CD14-positive monocyte (primary cell): ENCODE results near the gene GPR183. TPM values are rescaled to one million over a fixed set of nuclear protein-coding genes. Genes with fewer than 3 reads are reported as not detected.

Experiments used
- DNase-seq, 3 donors: peaks; one replicate each; pipeline ENCODE4 v3.0.0-alpha.2; 2011 to 2022
- H2AFZ ChIP-seq: 2 replicates; pipeline ENCODE4 v1.6.0; 2012; ENCODE audit warnings: mild to moderate bottlenecking, low read depth, low read length, inconsistent platforms; ENCODE audit not compliant: insufficient read depth, poor library complexity, severe bottlenecking
- H3K27ac ChIP-seq, 2 donors: 1 replicate in 1 of 2; 2 replicates in 1 of 2; pipeline ENCODE4 v1.5.1; 2012 to 2013; ENCODE audit warnings: low read length in 2 of 2, control low read depth in 1 of 2, inconsistent platforms in 1 of 2, low read depth in 1 of 2, mild to moderate bottlenecking in 1 of 2
- H3K27me3 ChIP-seq, 2 donors: one replicate each; pipeline versions ENCODE4 v1.6.0 to v1.6.1; 2011 to 2013; ENCODE audit warnings: low read length in 2 of 2; ENCODE audit not compliant: control insufficient read depth in 2 of 2, insufficient read depth in 2 of 2
- H3K36me3 ChIP-seq, 2 donors: replicated peaks in 1 of 2; 1 replicate in 1 of 2; 2 replicates in 1 of 2; pipeline versions ENCODE4 v1.5.1 to v1.6.1; 2012 to 2013; ENCODE audit warnings: low read length in 2 of 2, control low read depth in 1 of 2, inconsistent platforms in 1 of 2, mild to moderate bottlenecking in 1 of 2; ENCODE audit not compliant: insufficient read depth in 2 of 2, control insufficient read depth in 1 of 2
- H3K4me1 ChIP-seq, 2 donors: 1 replicate in 1 of 2; 2 replicates in 1 of 2; pipeline versions ENCODE4 v1.5.1 to v1.6.1; 2012 to 2013; ENCODE audit warnings: low read length in 2 of 2, control low read depth in 1 of 2, inconsistent platforms in 1 of 2, mild to moderate bottlenecking in 1 of 2, moderate library complexity in 1 of 2; ENCODE audit not compliant: insufficient read depth in 2 of 2, control insufficient read depth in 1 of 2
- H3K4me2 ChIP-seq: replicated peaks from 2 replicates; pipeline ENCODE3; 2012; ENCODE audit warnings: low read length, moderate library complexity, mild to moderate bottlenecking; ENCODE audit not compliant: poor library complexity, severe bottlenecking; ENCODE audit errors: extremely low read depth
- H3K4me3 ChIP-seq, 3 experiments: fragments of 200-600 bp in 1 of 3; sonication (generic) in 1 of 3; replicated peaks in 1 of 3; 1 replicate in 2 of 3; 2 replicates in 1 of 3; pipeline ENCODE4 v1.5.1; 2011 to 2013; ENCODE audit warnings: low read length in 3 of 3, mild to moderate bottlenecking in 3 of 3, control low read depth in 2 of 3, low read depth in 2 of 3, inconsistent platforms in 1 of 3, moderate library complexity in 1 of 3
- H3K79me2 ChIP-seq: 2 replicates; pipeline ENCODE4 v1.6.0; 2012; ENCODE audit warnings: mild to moderate bottlenecking, control low read depth, inconsistent platforms, low read length, moderate library complexity; ENCODE audit not compliant: insufficient read depth
- H3K9ac ChIP-seq: 2 replicates; pipeline ENCODE4 v1.6.0; 2017; ENCODE audit warnings: low read length, mild to moderate bottlenecking; ENCODE audit not compliant: insufficient read depth, poor library complexity, severe bottlenecking
- H3K9me3 ChIP-seq, 2 donors: replicated peaks in 1 of 2; 1 replicate in 1 of 2; 2 replicates in 1 of 2; pipeline versions ENCODE4 v1.5.1 to v1.6.1; 2012 to 2013; ENCODE audit warnings: low read length in 2 of 2, control low read depth in 1 of 2; ENCODE audit not compliant: control insufficient read depth in 1 of 2, insufficient read depth in 1 of 2
- H4K20me1 ChIP-seq: 2 replicates; pipeline ENCODE4 v1.6.0; 2012; ENCODE audit warnings: mild to moderate bottlenecking, low read length, control low read depth, moderate library complexity; ENCODE audit not compliant: insufficient read depth
- H3K27ac Mint-ChIP-seq, 7 donors: one replicate each; pipeline ENCODE4 v1.8.0; 2020; ENCODE audit warnings: mild to moderate bottlenecking in 7 of 7, mixed read lengths in 7 of 7, moderate library complexity in 6 of 7, inconsistent platforms in 2 of 7
- H3K27me3 Mint-ChIP-seq, 3 donors: one replicate each; pipeline ENCODE4 v1.8.0; 2021 to 2022; ENCODE audit warnings: low read depth in 3 of 3, mild to moderate bottlenecking in 3 of 3, mixed read lengths in 3 of 3, moderate library complexity in 3 of 3, inconsistent platforms in 1 of 3
- H3K36me3 Mint-ChIP-seq, 2 donors: one replicate each; pipeline ENCODE4 v1.8.0; 2020; ENCODE audit warnings: mixed read lengths in 2 of 2, inconsistent platforms in 1 of 2, mild to moderate bottlenecking in 1 of 2
- H3K4me1 Mint-ChIP-seq: one replicate; pipeline ENCODE4 v1.8.0; 2020; ENCODE audit warnings: mild to moderate bottlenecking, mixed read lengths
- H3K4me3 Mint-ChIP-seq, 2 donors: one replicate each; pipeline ENCODE4 v1.8.0; 2020; ENCODE audit warnings: mild to moderate bottlenecking in 2 of 2, mixed read lengths in 2 of 2, moderate library complexity in 1 of 2
- H3K9me3 Mint-ChIP-seq, 7 donors: one replicate each; pipeline ENCODE4 v1.8.0; 2020 to 2022; ENCODE audit warnings: mixed read lengths in 7 of 7, mild to moderate bottlenecking in 6 of 7, moderate library complexity in 6 of 7, inconsistent platforms in 2 of 7
- CTCF ChIP-seq: fragments of 200-600 bp; IDR thresholded peaks from one replicate; pipeline ENCODE4 v1.8.0; 2022; ENCODE audit warnings: antibody characterized with exemption, mild to moderate bottlenecking
- WGBS: methylation state at CpG from one replicate; pipeline ENCODE4 v1.1.5; 2013; ENCODE audit warnings: missing lambda C conversion rate; ENCODE audit not compliant: insufficient coverage; 5-methylcytosine and 5-hydroxymethylcytosine counted together
- intact Hi-C, 2 donors: fragments of 100-400 bp; cut with micrococcal nuclease; formaldehyde crosslinking; loops; one replicate each; pipeline versions ENCODE4 v1.15.0 to v1.15.1; 2023
- polyA plus RNA-seq, 3 donors: library from polyadenylated mRNA; depleted of rRNA in 1 of 3; unstranded in 2 of 3; stranded (reverse) in 1 of 3; fragments of 300-500 nt in 2 of 3; fragments of >200 nt in 1 of 3; fragmentation: Illumina TruSeq in 2 of 3; gene quantifications; 1 replicate in 2 of 3; 2 replicates in 1 of 3; pipeline ENCODE4 v1.2.3, GENCODE V29; 2012 to 2021

Gene GPR183
- polyA plus RNA-seq, 3 donors: 190 to 459 (median 288) TPM

GRCh38 chr13:99344610-99345208 lies 37.5 kb upstream of the GPR183 start:
- H3K79me2 ChIP-seq: no peaks in the 10 kb centered on the region
- WGBS: 93% methylated on average over 6 of the region's 6 CpGs
- H3K27ac Mint-ChIP-seq: peak overlapping the region in 3 of 7 donors; percentile 3 to 39 (median 17)
- H3K27ac ChIP-seq: peak overlapping the region in 1 of 2 donors; percentile 34
- no peak overlapping the region for H3K4me3 ChIP-seq
- TF ChIP-seq CTCF: no peak
- H3K4me2 ChIP-seq: no peak overlapping the region
- no peaks in the 10 kb centered on the region for H3K9me3 ChIP-seq
- H3K9ac ChIP-seq: no peak overlapping the region
- peaks cover 72 to 94% of the 10 kb centered on the region in 2 donors for H3K36me3 ChIP-seq
- H3K4me1 Mint-ChIP-seq: peaks cover 19% of the 10 kb centered on the region
- H2AFZ ChIP-seq: no peak overlapping the region
- no peak overlapping the region for H3K4me3 Mint-ChIP-seq
- peaks cover 8 to 9% of the 10 kb centered on the region in 2 donors for H3K4me1 ChIP-seq
- no peaks in the 10 kb centered on the region for H3K27me3 ChIP-seq
- no peak for DNase-seq
- H3K36me3 Mint-ChIP-seq: peaks cover 92 to 97% of the 10 kb centered on the region in 2 donors
- H4K20me1 ChIP-seq: no peaks in the 10 kb centered on the region
- intact Hi-C loops: no loop called here
- H3K27me3 Mint-ChIP-seq: peaks cover 0 to 2% (median 1%) of the 10 kb centered on the region in 3 donors
- no peaks in the 10 kb centered on the region for H3K9me3 Mint-ChIP-seq

- no peak overlapping the region for H3K4me3 Mint-ChIP-seq
- Histone ChIP-seq H3K27ac (peak overlapping the region in 1 of 2 donors; percentile 44), H3K4me3 (no peak overlapping the region), H3K4me1 (peaks cover 9 to 13% of the 10 kb centered on the region in 2 donors), H3K36me3 (peaks cover 57 to 83% of the 10 kb centered on the region in 2 donors), H4K20me1 (no peaks in the 10 kb centered on the region), H3K79me2 (peaks cover 6% of the 10 kb centered on the region), H3K9ac (no peak overlapping the region), H3K9me3 (no peaks in the 10 kb centered on the region), H3K27me3 (no peaks in the 10 kb centered on the region), H2AFZ (no peak overlapping the region), H3K4me2 (no peak overlapping the region)
- peak overlapping the region in 6 of 7 donors; percentile 41 to 81 (median 69) for H3K27ac Mint-ChIP-seq
- DNase-seq: peak in 2 of 3 donors; percentile 32 to 60
- no peak for TF ChIP-seq CTCF
- 85% methylated on average over 10 of the region's 10 CpGs for WGBS
- peaks cover 85 to 93% of the 10 kb centered on the region in 2 donors for H3K36me3 Mint-ChIP-seq
- intact Hi-C loops: no loop called here
- peaks cover 0 to 1% (median 0%) of the 10 kb centered on the region in 3 donors for H3K27me3 Mint-ChIP-seq
- no peaks in the 10 kb centered on the region for H3K9me3 Mint-ChIP-seq
- peaks cover 27% of the 10 kb centered on the region for H3K4me1 Mint-ChIP-seq
Observed at GRCh38 chr13:99342723-99343315, 35.6 kb upstream of the GPR183 start.
